ENCODE results near the gene ACSF3.

Gene ACSF3

GRCh38 chr16:89065458-89065822, 28.2 kb upstream of the ACSF3 start:
- TF ChIP-seq ZNF549 (tag by site-specific recombination; IDR thresholded peaks at IDR 0.05), result no peak
- no peak for TF ChIP-seq KLF1 (tag by site-specific recombination; IDR thresholded peaks at IDR 0.05)
- no peak for TF ChIP-seq SP2 (tag by site-specific recombination; IDR thresholded peaks at IDR 0.05)
- TF ChIP-seq, protein P1, sequence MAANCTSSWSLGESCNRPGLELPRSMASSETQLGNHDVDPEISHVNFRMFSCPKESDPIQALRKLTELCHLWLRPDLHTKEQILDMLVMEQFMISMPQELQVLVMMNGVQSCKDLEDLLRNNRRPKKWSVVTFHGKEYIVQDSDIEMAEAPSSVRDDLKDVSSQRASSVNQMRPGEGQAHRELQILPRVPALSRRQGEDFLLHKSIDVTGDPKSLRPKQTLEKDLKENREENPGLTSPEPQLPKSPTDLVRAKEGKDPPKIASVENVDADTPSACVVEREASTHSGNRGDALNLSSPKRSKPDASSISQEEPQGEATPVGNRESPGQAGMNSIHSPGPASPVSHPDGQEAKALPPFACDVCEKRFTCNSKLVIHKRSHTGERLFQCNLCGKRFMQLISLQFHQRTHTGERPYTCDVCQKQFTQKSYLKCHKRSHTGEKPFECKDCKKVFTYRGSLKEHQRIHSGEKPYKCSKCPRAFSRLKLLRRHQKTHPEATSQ (tag by site-specific recombination; IDR thresholded peaks at IDR 0.05), result no peak
- TF ChIP-seq ZNF394 (tag by site-specific recombination; IDR thresholded peaks at IDR 0.05; ENCODE audit: borderline replicate concordance), result no peak
- no peak for TF ChIP-seq ZNF843 (tag by site-specific recombination; IDR thresholded peaks at IDR 0.05)
- no peak for TF ChIP-seq GLI2 (tag by site-specific recombination; IDR thresholded peaks at IDR 0.05; ENCODE audit: borderline replicate concordance, low read depth)
- TF ChIP-seq ZNF518A (tag by site-specific recombination; conservative IDR thresholded peaks at IDR 0.05; ENCODE audit: low read depth), result no peak
- no peaks in the 10 kb centered on the region for H3K36me3 ChIP-seq (ENCODE audit: control insufficient read depth in 2 of 2, insufficient read depth in 1 of 2, low read length in 2 of 2)
- H3K9me3 ChIP-seq (ENCODE audit: control insufficient read depth, insufficient read depth, low read depth, low read length), result no peaks in the 10 kb centered on the region
- ChIA-PET POLR2A (no interaction called here), CTCF (no interaction called here)
- H3K4me3 ChIP-seq (ENCODE audit: low read depth, low read length), result no peak overlapping the region
- no peaks in the 10 kb centered on the region for H3K4me1 ChIP-seq (ENCODE audit: control insufficient read depth, insufficient read depth, low read length)
- H3K27ac ChIP-seq (ENCODE audit: extremely low read depth, low read depth, low read length), result no peak overlapping the region

DNA sequence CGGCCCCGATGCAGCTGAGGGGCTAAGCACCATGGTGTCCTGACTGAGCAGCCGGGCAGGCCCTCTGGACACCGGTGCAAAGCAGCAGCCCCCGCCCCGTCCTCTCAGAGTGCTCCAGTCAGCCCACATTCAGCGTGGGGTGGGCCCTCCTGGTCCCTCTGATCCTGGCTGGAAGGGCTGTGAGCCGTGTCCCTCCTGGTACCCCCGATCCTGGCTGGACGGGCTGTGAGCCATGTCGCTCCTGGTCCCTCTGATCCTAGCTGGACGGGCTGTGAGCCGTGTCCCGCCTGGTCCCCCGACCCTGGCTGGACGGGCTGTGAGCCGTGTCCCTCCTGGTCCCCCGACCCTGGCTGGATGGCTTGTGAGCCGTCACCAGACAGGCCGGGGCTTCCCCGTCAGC, 26.9 kb upstream of the ACSF3 start:
- ChIA-PET POLR2A (no interaction called here), CTCF (no interaction called here)
- no peaks in the 10 kb centered on the region for H3K4me1 ChIP-seq (ENCODE audit: control insufficient read depth, insufficient read depth, low read length)
- no peaks in the 10 kb centered on the region for H3K9me3 ChIP-seq (ENCODE audit: control insufficient read depth, insufficient read depth, low read depth, low read length)
- H3K4me3 ChIP-seq (ENCODE audit: low read depth, low read length), result no peak overlapping the region
- no peak overlapping the region for H3K27ac ChIP-seq (ENCODE audit: extremely low read depth, low read depth, low read length)
- H3K36me3 ChIP-seq (ENCODE audit: control insufficient read depth in 2 of 2, insufficient read depth in 1 of 2, low read length in 2 of 2), result no peaks in the 10 kb centered on the region
- TF ChIP-seq PRDM4 (tag by site-specific recombination; IDR thresholded peaks at IDR 0.05), result no peak

GRCh38 chr16:89067677-89068443, 25.8 kb upstream of the ACSF3 start:
- Histone ChIP-seq H3K27ac (ENCODE audit: extremely low read depth, low read depth, low read length) (no peak overlapping the region), H3K4me1 (ENCODE audit: control insufficient read depth, insufficient read depth, low read length) (no peaks in the 10 kb centered on the region), H3K4me3 (ENCODE audit: low read depth, low read length) (no peak overlapping the region), H3K36me3 (ENCODE audit: control insufficient read depth in 2 of 2, insufficient read depth in 1 of 2, low read length in 2 of 2) (no peaks in the 10 kb centered on the region), H3K9me3 (ENCODE audit: control insufficient read depth, insufficient read depth, low read depth, low read length) (no peaks in the 10 kb centered on the region)
- TF ChIP-seq ZNF366 (tag by site-specific recombination; conservative IDR thresholded peaks at IDR 0.05) (no peak), GLIS2 (tag by site-specific recombination; IDR thresholded peaks at IDR 0.05) (peak; percentile 41; the same call in 1 of the 2 replicates), ZIC2 (tag by site-specific recombination; IDR thresholded peaks at IDR 0.05) (peak; percentile 81), ZNF23 (tag by site-specific recombination; IDR thresholded peaks at IDR 0.05; ENCODE audit: borderline replicate concordance) (no peak), GLIS1 (tag by site-specific recombination; IDR thresholded peaks at IDR 0.05) (peak; percentile 89), SALL2 (tag by site-specific recombination; IDR thresholded peaks at IDR 0.05; ENCODE audit: borderline replicate concordance) (no peak)
- ChIA-PET CTCF (interaction anchor here (1.2 kb wide), 1 partner anchor 330 kb away, joined by 3 read pairs; no protein-coding TSS in a partner anchor), POLR2A (no interaction called here)
